Measurements from ENCODE around the gene SLC6A4. TPM values are rescaled to one million over a fixed set of nuclear protein-coding genes. Genes with fewer than 3 reads are reported as not detected.

The SLC6A4 gene
- polyA plus RNA-seq, 3 donors: not detected

- intact Hi-C loops (cut with micrococcal nuclease): no loop called here
- H3K4me2 ChIP-seq (replicated peaks; ENCODE audit: extremely low read depth, low read length, poor library complexity, severe bottlenecking): no peak overlapping the region
- no peaks in the 10 kb centered on the region for H3K4me1 ChIP-seq (ENCODE audit: control insufficient read depth in 1 of 2, insufficient read depth in 2 of 2, low read length in 2 of 2)
- peaks cover 19 to 42% of the 10 kb centered on the region in 2 donors for H3K36me3 Mint-ChIP-seq
- H3K27ac ChIP-seq (ENCODE audit: low read depth in 1 of 2, low read length in 2 of 2): no peak overlapping the region
- peaks cover 0 to 2% (median 0%) of the 10 kb centered on the region in 7 donors for H3K9me3 Mint-ChIP-seq
- no peaks in the 10 kb centered on the region for H3K27me3 ChIP-seq (ENCODE audit: control insufficient read depth in 2 of 2, insufficient read depth in 2 of 2, low read length in 2 of 2)
- peaks cover 44% of the 10 kb centered on the region for H3K79me2 ChIP-seq (ENCODE audit: insufficient read depth, low read length)
- H3K9me3 ChIP-seq (replicated peaks in 1 of 2; ENCODE audit: control insufficient read depth in 1 of 2, insufficient read depth in 1 of 2, low read length in 2 of 2): no peaks in the 10 kb centered on the region
- no peak overlapping the region for H3K9ac ChIP-seq (ENCODE audit: insufficient read depth, low read length, poor library complexity, severe bottlenecking)
- H3K27ac Mint-ChIP-seq: peak overlapping the region in 2 of 7 donors; percentile 14 to 29
- no peak overlapping the region for H3K4me3 Mint-ChIP-seq
- H2AFZ ChIP-seq (ENCODE audit: insufficient read depth, low read depth, low read length, poor library complexity, severe bottlenecking): no peak overlapping the region
- H3K27me3 Mint-ChIP-seq (ENCODE audit: low read depth in 3 of 3): peaks cover 0 to 1% (median 0%) of the 10 kb centered on the region in 3 donors
- H3K4me3 ChIP-seq (replicated peaks in 1 of 3; ENCODE audit: low read depth in 2 of 3, low read length in 3 of 3): no peak overlapping the region
- TF ChIP-seq CTCF (IDR thresholded peaks at IDR 0.05): no peak
- H3K36me3 ChIP-seq (replicated peaks in 1 of 2; ENCODE audit: control insufficient read depth in 1 of 2, insufficient read depth in 2 of 2, low read length in 2 of 2): peaks cover 0 to 17% of the 10 kb centered on the region in 2 donors
- no peak for DNase-seq
- H4K20me1 ChIP-seq (ENCODE audit: insufficient read depth, low read length): peaks cover 37% of the 10 kb centered on the region
- peaks cover 9% of the 10 kb centered on the region for H3K4me1 Mint-ChIP-seq
Observed at GRCh38 chr17:30153463-30153862, 82.0 kb downstream of the SLC6A4 start.

GRCh38 chr17:30151471-30151870 lies 84.0 kb downstream of the SLC6A4 start:
- Histone ChIP-seq H3K79me2 (ENCODE audit: insufficient read depth, low read length) (peaks cover 39% of the 10 kb centered on the region), H4K20me1 (ENCODE audit: insufficient read depth, low read length) (peaks cover 32% of the 10 kb centered on the region), H3K27me3 (ENCODE audit: control insufficient read depth in 2 of 2, insufficient read depth in 2 of 2, low read length in 2 of 2) (no peaks in the 10 kb centered on the region), H3K4me1 (ENCODE audit: control insufficient read depth in 1 of 2, insufficient read depth in 2 of 2, low read length in 2 of 2) (no peaks in the 10 kb centered on the region), H3K27ac (ENCODE audit: low read depth in 1 of 2, low read length in 2 of 2) (no peak overlapping the region), H2AFZ (ENCODE audit: insufficient read depth, low read depth, low read length, poor library complexity, severe bottlenecking) (no peak overlapping the region), H3K4me2 (replicated peaks; ENCODE audit: extremely low read depth, low read length, poor library complexity, severe bottlenecking) (no peak overlapping the region), H3K4me3 (replicated peaks in 1 of 3; ENCODE audit: low read depth in 2 of 3, low read length in 3 of 3) (no peak overlapping the region), H3K36me3 (replicated peaks in 1 of 2; ENCODE audit: control insufficient read depth in 1 of 2, insufficient read depth in 2 of 2, low read length in 2 of 2) (peaks cover 0 to 3% of the 10 kb centered on the region in 2 donors), H3K9ac (ENCODE audit: insufficient read depth, low read length, poor library complexity, severe bottlenecking) (no peak overlapping the region), H3K9me3 (replicated peaks in 1 of 2; ENCODE audit: control insufficient read depth in 1 of 2, insufficient read depth in 1 of 2, low read length in 2 of 2) (no peaks in the 10 kb centered on the region)
- WGBS (ENCODE audit: insufficient coverage): no CpG with 5 or more reads among the region's 4 CpGs
- Mint-ChIP-seq H3K4me1 (no peaks in the 10 kb centered on the region), H3K27me3 (ENCODE audit: low read depth in 3 of 3) (peaks cover 0 to 1% (median 0%) of the 10 kb centered on the region in 3 donors), H3K4me3 (no peak overlapping the region), H3K9me3 (peaks cover 0 to 2% (median 0%) of the 10 kb centered on the region in 7 donors), H3K27ac (no peak overlapping the region), H3K36me3 (peaks cover 11 to 39% of the 10 kb centered on the region in 2 donors)
- intact Hi-C loops (cut with micrococcal nuclease): no loop called here
- no peak for DNase-seq
- no peak for TF ChIP-seq CTCF (IDR thresholded peaks at IDR 0.05)

Measured in CD14-positive monocyte (primary cell).